Adrenal gland (tissue), 5 donors: Measurements from ENCODE around the gene RTN4.

ENCODE experiments used
- POLR2A ChIP-seq, 2 donors: fragments of 450-650 bp; IDR thresholded peaks; one replicate each; pipeline ENCODE4 v1.6.1; 2017; ENCODE audit warnings: antibody characterized with exemption in 2 of 2, mild to moderate bottlenecking in 2 of 2, moderate library complexity in 1 of 2
- TF ChIP-seq, protein P1 (sequence below), 6 experiments: fragments of 450-650 bp in 4 of 6; fragments of 200-600 bp in 2 of 6; sonication (generic) in 1 of 6; IDR thresholded peaks; 1 replicate in 5 of 6; 2 replicates in 1 of 6; pipeline versions ENCODE4 v1.5.1 to v1.8.0; 2016 to 2021; ENCODE audit warnings: antibody characterized with exemption in 6 of 6, mild to moderate bottlenecking in 2 of 6, moderate library complexity in 1 of 6
- donor health status: DM: no; HTN: no; CAD: no.

- TF ChIP-seq, protein P1, sequence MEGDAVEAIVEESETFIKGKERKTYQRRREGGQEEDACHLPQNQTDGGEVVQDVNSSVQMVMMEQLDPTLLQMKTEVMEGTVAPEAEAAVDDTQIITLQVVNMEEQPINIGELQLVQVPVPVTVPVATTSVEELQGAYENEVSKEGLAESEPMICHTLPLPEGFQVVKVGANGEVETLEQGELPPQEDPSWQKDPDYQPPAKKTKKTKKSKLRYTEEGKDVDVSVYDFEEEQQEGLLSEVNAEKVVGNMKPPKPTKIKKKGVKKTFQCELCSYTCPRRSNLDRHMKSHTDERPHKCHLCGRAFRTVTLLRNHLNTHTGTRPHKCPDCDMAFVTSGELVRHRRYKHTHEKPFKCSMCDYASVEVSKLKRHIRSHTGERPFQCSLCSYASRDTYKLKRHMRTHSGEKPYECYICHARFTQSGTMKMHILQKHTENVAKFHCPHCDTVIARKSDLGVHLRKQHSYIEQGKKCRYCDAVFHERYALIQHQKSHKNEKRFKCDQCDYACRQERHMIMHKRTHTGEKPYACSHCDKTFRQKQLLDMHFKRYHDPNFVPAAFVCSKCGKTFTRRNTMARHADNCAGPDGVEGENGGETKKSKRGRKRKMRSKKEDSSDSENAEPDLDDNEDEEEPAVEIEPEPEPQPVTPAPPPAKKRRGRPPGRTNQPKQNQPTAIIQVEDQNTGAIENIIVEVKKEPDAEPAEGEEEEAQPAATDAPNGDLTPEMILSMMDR (IDR thresholded peaks at IDR 0.05): no peak
- TF ChIP-seq POLR2A (IDR thresholded peaks at IDR 0.05): no peak
These were observed 99.4 kb downstream of the RTN4 start for GRCh38 chr2:54950811-54951210.
